HG02981 (cell line): ENCODE data around the gene PLEKHH1.

Experiments used
- ATAC-seq: cut with Tn5 transposase; IDR thresholded peaks from one replicate; pipeline ENCODE4 v1.9.1; 2021; ENCODE audit warnings: mild to moderate bottlenecking, moderate library complexity; ENCODE audit not compliant: unreplicated experiment

The PLEKHH1 gene

DNA sequence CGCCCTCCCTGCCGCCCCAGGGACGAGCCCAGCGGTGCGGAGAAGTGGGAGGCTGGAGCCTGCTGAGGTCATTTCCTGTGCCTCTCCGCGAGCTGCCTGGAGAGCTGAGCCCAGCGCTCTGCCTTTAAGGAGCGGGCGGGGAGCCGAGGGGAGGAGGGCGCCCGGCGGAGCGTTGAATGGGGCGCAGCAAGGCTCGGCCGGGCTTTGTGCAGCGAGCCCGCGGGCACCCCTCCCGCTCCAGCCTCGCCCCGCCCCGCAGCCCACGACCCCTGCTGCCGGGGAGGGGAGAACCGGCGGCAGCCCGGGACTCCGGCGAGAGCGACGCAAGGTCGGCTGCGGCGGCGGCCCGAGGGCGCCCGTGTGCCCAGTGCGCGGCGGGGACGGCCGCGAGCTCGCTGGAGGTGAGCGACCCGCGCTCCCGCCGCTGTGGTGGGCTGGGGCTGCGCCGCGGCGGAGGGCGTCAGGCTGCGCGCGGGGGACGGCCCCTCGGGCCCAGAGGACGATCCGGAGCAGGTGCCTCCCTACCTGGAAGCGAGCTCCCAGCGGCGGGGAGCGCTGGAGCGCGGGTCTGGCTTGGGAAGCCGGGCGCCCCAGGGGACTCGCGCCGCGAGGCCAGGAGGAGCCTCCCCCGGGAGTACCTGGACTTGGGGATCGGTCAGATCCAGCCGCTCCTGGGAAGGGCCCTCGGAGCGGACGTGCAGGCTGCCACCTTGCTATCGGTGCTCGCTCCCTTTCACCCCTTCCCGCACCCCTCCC lies at the start of gene PLEKHH1:
Gene PLEKHH1, plus strand, starts transcription at position 293 of the 756 bp plus-strand sequence. CDS start 8,578 bp downstream, outside the sequence.
- no peak for ATAC-seq

DNA sequence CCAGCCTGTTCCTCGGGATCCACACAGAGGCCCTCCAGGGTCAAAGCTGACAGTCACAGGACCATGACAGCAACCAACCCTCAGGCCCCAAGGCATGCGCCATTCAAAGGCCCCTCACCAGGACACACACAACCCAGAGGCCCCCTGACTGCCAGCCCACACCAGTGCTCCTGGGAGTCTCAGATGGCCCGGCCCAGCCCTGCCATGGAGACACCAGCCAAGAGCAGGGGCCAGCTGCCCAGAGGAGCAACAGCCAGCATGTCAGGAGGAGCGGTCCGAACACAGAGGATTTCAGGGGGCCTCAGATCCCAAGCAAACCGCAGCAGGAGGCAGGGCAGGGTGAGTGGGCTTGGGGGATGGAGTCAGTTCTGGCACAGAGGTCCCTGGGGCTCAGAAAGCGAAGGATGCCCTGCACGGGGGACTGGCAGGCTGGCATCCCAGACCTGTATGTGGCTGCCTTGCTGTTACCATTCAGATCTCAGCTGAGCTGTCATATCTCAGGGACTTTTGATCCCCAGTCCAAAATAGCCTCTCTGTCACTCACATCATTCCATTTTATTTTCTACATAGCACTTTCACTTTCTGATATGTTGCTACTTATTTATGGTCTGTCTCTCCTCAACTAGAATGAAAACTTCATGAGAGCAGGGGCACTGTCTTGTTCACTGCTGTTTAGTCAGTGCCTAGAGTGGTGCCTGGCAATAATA lies 49.4 kb upstream of the PLEKHH1 start:
- no peak for ATAC-seq

DNA sequence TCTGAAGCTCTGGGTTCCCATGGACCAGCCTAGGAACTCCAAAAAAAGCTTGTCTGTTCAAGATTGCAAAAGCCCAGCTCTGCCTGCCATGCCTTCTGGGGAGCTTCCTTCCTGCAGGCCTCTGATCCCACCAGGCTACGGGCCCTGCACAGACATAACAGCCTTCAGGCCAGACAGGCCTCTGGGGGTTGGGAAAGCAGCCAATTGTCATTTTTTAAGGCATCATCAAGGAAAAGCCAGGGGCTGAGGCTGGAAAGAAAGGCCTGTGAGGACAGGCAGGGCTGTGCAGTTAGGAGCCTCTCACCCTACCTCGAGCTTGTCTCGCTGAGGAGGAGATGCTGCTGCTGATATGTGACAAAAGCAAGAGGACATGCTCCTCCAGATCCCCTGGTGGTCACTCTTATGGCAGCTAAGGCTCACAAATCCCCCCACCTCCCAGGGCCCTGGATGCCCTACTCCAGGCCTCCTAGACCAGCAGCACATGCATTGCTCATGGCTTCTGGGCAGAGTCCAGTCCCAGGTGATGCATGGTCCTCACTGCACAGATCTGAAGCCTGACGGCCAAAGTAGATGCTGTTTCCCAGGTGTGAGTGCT lies 47.5 kb upstream of the PLEKHH1 start:
- no peak for ATAC-seq

DNA sequence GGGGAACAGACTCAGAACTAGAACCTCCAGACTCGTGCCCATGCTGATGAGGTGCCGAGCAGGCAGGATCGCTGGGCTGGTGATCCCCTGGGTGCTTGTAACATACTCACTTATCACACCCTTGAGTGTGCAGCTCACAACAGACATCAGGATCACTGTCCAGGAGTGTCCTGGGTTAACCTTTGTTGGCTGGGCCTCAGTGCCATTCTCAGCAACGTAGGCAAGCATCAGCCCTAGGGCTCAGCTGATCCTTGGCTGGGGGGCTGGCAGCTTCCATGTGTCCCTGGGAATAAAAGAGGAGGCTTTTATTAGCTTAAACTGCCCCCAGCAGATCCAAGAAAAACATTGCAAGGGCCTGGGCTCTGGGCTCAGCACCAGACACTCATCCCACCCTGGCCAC lies 46.2 kb upstream of the PLEKHH1 start:
- ATAC-seq, result no peak

DNA sequence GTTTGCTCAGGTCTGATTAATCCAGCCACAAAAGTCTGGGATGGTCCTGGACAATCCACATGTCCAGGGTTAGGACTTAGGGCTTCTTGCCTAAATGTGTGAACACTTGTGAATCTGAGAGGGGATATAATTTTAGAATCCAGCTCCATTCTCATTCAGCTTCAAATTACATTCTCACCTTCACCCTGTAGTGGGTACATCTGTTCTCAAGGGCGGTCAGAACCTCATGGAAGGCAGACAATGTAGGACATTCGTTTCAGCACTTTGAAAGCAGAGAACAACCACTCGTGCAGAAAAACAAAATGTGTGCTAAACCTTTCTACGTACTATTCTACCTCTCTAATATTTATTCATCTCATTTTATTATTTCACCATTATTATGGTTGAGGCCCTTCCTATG lies 45.8 kb upstream of the PLEKHH1 start:
- no peak for ATAC-seq

DNA sequence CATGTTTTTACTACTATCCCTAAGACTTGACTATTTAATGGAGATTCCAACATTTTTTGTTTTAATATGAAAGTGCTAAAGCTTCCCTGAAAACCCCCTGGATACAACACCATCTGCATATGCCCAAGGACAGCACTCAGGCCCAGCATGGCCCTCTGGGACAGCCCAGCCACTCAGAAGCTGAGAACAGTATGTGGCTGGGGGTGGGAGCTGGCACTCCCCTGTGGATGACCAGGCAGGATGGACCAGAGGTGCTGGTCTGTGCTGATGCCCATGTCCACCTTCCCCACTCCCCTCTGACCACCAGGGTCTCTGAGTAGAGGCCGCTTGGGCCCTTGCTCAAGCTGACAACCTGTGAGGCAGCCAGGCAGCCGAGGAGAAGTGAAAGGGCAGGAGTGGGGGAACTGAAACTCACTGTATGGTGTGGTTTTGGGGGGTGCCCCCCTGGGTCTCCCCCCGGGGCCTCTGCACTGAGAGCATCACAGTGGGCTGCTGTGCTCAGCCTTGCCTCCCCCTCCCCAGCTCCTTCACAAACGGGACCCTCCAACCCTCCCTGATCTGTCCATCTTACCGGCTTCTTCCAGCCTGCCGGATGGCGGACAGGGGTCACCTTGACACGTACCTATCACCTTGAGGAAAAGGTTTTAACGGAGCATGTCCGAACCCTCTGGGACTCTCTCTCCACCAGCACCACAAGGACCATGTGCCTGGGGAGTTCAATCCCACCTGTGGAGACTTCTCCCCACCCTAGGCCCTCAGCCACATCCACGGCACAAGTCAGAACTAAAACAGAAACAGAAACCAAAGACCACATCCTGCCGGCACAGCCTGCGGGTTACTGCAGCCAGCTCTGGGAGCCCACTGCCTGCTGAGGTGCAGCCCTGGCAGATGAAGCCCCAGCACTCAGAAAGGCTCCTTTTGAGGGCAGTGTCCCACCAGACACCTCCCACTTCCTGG lies 44.9 kb upstream of the PLEKHH1 start, which contains the start of gene TMEM229B:
Gene TMEM229B, minus strand, starts transcription at position 785 of the 957 bp plus-strand sequence. CDS start 14,798 bp downstream, outside the sequence.
- peak; percentile 86 for ATAC-seq

DNA sequence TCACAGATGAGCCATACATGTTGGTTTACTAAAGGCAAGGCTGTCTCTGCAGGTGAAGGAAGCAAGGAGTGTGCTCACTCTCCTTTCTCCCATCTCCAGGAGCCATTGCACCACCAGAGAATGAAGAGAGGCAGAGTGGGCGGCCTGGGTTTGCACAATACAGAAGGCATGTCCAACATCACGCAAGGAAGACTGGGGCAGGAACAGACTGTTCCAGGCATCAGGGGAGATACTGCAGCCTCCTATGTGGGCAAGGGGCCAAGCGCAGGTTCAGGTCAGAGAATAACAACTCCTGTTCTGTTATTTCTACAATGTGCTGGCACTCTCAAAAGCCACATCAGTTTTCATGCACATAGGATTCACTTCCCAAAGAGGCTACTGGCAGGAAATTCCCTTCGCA lies 42.9 kb upstream of the PLEKHH1 start:
- no peak for ATAC-seq

DNA sequence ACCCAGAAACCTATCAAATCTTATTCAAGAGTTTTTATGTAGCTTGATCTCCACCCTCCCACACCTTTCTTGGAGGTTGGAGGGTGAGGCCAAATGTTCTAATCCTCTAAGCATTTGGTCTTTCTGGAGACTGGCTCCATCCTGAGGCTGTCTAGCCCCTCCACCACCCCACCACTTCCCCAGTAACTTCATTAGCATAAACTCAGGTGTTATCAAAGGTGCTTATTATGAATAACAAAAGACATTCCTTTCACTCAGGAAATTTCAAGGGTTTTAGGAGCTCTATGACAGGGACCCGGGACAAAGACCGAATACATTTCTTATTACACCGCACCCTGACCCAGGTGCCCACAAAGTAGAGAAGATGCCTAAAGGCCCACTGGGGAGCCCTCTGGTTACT lies 41.8 kb upstream of the PLEKHH1 start:
- ATAC-seq, result no peak

DNA sequence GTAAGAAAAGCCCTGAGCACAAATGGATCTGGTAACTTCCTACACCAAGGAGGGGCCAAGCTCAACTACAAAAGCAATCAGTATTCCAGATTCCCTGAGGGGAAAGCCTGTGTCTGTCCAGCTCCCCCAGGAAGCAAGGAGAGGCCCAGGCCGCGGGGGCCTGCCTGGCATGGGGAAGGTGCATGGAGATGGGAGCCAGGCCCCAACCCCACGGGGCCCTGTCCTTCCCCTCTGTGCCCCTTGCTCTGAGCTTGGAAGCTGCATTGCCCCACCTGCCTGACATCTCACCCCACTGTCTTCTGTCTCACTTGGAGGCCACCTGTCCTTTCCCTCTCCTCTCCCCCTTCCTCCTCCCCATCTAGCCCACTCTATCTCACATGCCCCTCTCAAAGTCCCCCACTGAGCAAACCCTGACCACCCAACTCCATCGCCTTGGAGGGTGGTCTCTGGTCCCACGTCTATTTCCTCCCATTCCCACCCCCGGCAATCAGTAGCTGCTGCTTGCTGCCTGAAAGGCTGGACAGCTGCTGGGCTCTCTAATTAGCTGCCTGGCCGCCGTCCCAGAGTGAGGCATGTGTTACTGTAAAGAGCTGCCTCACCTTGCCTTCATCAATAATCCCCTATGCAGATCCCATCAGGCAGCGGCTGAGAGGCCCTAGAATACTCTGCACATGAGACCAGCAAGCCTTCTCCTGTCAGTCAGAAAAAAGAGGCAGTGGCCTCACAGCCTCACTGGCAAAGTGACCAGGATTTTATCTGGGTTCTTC lies 41.2 kb upstream of the PLEKHH1 start:
- ATAC-seq, result no peak

DNA sequence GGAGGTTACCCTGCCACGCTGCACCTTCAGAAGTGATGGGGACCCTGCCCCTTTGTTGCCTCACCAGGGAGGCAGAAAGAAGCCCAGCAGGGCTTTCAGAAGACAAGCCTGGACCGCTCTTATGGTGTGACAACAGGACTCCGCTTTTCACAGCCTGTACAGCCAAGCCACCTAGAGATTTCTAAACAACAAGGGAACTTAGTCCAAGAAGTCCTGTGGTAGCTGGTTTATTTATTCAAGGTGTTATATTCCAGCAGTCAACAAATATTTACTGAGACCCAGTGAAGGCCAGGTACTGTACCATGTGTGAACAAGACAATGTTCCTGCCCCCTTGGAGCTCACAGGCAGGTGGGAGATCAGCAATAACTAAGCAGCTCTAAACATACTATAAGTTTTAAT lies 40.6 kb upstream of the PLEKHH1 start:
- ATAC-seq, result no peak

DNA sequence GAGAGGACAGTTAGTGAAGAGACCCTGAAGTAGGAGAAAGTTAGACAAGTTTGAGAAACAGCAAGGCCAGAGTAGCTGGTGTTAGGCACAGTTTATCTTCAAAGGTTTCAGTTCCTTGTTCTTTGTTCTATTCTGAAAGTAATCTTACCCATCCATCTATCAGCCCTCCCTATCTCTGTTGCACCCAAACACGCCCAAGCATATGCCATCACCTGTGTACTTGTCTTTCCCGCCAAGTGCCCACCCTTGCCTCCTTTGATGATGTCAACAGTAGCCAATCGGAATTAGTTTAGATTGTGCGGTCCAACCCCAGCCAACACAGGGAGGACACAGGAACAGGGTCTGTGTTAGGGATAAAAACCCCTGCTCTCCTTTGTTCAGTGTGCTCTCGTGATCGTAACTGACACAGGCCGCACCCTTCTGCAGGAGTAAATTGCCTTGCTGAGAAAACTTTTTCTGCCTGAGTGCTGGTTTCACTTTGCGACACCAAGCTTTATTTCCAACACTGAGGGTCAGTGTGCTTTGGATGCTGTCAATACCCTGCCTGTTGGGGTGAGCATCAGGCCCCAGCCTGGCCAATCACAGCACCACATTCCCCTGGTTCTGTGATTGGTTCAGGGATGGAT lies 39.9 kb upstream of the PLEKHH1 start:
- ATAC-seq, result no peak

DNA sequence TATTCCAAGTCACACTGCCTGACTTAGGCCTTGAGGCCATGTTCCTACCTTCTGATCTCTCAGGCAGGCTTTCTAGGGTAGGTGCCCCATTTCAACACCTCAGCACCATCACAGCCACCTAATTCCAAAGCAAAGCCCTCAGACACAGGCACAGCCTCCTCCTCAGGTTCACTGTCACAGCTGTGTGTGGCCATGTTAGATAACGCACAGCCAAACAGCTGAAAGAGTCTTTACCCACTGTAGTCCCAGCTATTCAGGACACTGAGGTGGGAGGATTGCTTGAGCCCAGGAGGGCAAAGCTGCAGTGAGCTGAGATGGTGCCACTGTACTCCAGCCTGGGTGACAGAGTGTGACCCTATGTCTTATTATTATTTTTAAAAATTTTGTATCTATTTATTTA lies 37.3 kb upstream of the PLEKHH1 start:
- no peak for ATAC-seq

DNA sequence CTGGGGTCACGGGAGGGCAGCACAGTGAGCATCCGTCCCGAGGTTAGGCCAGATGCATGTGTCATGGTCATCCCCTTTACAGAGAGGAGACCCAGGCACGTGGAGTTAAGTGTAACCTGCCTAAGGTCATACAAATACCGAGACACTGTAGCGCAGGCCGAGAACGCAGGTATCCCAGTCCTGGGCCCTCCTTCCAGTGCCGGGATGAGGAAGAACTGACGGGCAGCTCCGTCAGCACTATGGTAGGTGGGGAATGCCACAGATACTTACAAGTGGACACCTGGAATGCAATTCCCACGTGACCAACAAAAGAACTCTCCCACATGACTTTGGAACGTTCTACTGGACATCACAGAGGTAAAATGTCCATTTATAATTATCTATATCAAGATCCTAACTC lies 35.9 kb upstream of the PLEKHH1 start:
- no peak for ATAC-seq

DNA sequence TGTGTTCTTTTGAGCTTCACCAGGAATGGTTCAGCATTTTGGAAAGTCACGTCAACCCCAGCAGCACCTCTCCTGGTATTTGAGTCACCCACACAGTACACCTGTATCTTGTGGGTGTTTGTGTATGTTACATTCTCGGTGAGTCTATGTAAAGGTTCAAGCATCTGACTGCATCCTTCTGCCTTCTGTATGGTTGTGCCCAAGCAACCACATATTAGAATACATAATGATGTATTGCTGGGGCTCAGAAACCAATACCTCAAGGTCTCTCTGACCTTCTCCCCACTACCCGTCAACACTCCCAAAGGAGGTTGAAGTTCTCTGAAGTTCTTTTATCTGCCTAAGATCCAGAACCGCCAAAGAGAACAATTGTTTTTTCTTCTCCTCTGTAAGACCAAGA lies 35.4 kb upstream of the PLEKHH1 start:
- ATAC-seq, result no peak

DNA sequence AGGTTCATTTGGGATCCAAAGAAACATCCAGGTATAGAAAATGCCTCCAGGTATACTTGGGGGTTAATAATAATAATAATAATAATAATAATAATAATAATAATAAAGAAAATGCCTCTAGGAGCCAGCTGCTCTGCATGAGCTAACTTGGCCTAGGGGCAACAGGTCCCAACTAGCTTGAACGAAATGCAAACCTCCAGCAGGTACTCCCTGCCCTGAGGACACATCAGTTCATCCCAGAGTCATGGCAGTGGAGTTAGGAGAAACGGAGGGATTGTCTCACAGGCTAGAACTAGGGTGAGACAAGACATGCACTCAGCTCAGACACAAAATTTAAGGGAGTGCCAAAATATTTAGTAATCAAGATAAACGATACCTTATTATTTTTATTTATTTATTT lies 32.1 kb upstream of the PLEKHH1 start:
- no peak for ATAC-seq

DNA sequence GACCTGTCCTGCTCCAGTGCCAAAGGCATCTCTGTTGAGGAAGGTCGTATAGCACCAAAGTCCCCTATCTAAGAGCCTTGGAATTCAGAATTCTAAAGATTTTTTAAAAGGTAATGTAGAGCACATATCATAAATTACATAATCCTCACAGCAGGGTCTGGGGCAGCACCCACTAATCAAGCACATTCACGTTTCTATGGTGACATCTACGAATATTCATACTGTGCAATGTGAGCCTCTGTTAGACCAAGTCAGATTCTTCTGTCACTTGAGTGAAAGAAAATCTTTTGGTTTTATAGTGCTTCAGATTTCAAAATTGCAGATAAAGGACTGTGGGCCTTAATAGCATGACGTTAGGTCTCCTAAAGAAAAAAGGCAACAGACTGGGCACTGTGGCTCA lies 31.4 kb upstream of the PLEKHH1 start:
- no peak for ATAC-seq

DNA sequence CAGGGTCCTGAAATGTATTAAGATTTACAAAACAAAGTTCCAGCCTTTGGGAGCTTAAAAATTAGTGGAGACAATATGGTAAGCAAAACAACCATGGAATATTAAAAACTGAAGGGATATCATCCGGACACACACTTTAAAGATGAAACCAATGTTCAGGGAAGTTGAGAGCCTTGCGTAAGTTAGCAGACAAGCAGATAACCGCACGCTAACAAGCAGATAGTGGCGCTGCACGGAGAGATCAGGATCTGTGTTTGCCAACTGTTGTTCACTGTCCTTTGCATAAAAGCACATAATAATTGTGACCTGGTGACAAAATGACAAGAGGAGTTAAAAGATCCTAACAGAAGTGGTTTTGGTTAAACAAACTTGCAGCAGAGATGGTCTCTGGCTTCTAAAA lies 30.2 kb upstream of the PLEKHH1 start:
- no peak for ATAC-seq

DNA sequence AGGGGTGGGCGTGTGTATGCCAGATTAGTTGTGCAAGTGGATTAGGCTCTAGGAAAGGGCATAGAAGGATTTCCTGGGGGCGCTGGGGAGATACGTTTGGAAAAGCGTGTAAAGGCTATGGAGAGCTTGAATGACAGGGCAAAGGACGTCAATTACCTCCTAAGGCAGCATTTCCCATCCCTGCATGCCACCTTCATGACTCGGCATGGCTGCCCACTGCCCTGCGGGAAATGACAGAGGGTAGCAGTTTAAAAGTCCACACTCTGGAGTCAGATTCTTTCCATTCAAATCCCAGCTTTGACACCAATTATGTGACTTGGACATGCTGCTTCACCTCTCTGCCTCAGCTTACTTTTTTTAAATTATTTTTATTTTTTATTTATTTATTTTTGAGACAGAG lies 29.8 kb upstream of the PLEKHH1 start:
- ATAC-seq, result no peak

DNA sequence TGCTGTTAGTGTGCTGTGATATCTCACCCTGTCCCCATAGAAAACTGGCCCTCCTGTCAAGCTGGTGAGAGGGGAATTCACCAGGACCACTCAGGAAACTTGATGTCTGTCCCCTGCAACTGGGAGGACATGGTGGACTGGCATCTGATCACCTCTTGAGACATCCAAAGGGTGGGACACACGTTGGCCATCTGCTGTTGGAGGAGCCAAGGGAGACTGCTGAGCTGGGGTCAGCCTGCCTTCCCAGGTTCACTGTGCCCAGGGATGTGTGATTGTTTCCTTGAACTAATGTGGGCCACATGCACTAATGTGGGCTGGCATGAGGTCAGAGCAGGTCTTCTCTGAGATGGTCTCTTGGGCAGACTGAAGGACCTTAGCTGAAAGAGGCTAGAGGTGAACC lies 27.8 kb upstream of the PLEKHH1 start:
- ATAC-seq, result no peak

DNA sequence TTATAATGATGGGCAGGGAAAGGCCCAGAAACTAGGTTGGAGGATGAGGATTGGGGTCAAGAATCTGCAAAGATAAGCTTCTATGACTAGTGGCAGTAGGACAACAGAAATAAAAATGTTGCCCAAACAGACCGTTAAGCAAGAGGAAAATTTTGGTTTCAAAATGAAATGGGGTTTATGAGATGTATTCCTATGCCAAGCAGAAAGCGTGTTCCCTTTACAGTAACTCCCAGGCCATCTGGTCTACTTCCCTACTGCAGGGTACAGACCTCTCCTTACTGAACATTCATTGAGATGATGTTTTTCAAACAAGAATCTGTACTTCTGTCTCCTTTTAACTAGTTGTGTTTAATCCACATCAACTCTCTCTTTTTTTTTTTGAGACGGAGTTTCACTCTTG lies 24.1 kb upstream of the PLEKHH1 start:
- no peak for ATAC-seq
